Measurements from ENCODE around the gene TVP23B. TPM values are rescaled to one million over a fixed set of nuclear protein-coding genes. Genes with fewer than 3 reads are reported as not detected.
"Not testable (repeated sequence)": the region's sequence is repeated elsewhere in the genome, so short reads cannot be mapped to it uniquely, and the experiment has no call there.

Gene TVP23B
- total RNA-seq, 1 donor: 61.3 TPM

- TF ChIP-seq CTCF (IDR thresholded peaks at IDR 0.05; ENCODE audit: insufficient read depth, low read length): no peak
- H3K4me3 ChIP-seq (ENCODE audit: low read depth, low read length): no peak overlapping the region
- no peak for DNase-seq (ENCODE audit: low read depth)
These were observed 8.5 kb upstream of the TVP23B start for GRCh38 chr17:18772471-18772870.

GRCh38 chr17:18781805-18782204 lies 822 bp downstream of the TVP23B start:
- DNase-seq (ENCODE audit: low read depth): peak; percentile 1

GRCh38 chr17:18785933-18786332 lies 5.0 kb downstream of the TVP23B start:
- DNase-seq (ENCODE audit: low read depth); H3K4me3 ChIP-seq (ENCODE audit: low read depth, low read length): not testable (repeated sequence)

More at GRCh38 chr17:18781805-18782204, 822 bp downstream of the TVP23B start:
- H3K4me3 ChIP-seq (ENCODE audit: low read depth, low read length): peak overlapping the region; percentile 53

GRCh38 chr17:18786890-18787289 lies 5.9 kb downstream of the TVP23B start:
- DNase-seq (ENCODE audit: low read depth); H3K4me3 ChIP-seq (ENCODE audit: low read depth, low read length): not testable (repeated sequence)

GRCh38 chr17:18791402-18791801 lies 10.4 kb downstream of the TVP23B start:
- not testable (repeated sequence) for H3K4me3 ChIP-seq (ENCODE audit: low read depth, low read length)

GRCh38 chr17:18794841-18795240 lies 13.9 kb downstream of the TVP23B start:
- not testable (repeated sequence) for H3K4me3 ChIP-seq (ENCODE audit: low read depth, low read length)
- DNase-seq (ENCODE audit: low read depth): peak; percentile 30

More at GRCh38 chr17:18791402-18791801, 10.4 kb downstream of the TVP23B start:
- DNase-seq (ENCODE audit: low read depth): not testable (repeated sequence)

- not testable (repeated sequence) for DNase-seq (ENCODE audit: low read depth); H3K4me3 ChIP-seq (ENCODE audit: low read depth, low read length)
These were observed 15.9 kb downstream of the TVP23B start for GRCh38 chr17:18796887-18797286.

GRCh38 chr17:18803458-18804245 lies 22.7 kb downstream of the TVP23B start:
- DNase-seq (ENCODE audit: low read depth); H3K4me3 ChIP-seq (ENCODE audit: low read depth, low read length): not testable (repeated sequence)

- H3K4me3 ChIP-seq (ENCODE audit: low read depth, low read length); DNase-seq (ENCODE audit: low read depth): not testable (repeated sequence)
These were observed 34.9 kb downstream of the TVP23B start for GRCh38 chr17:18815924-18816323.

GRCh38 chr17:18816489-18817371 lies 35.7 kb downstream of the TVP23B start:
- peak; percentile 90 for DNase-seq (ENCODE audit: low read depth)
- H3K4me3 ChIP-seq (ENCODE audit: low read depth, low read length): not testable (repeated sequence)
- peak; percentile 59 for TF ChIP-seq CTCF (IDR thresholded peaks at IDR 0.05; ENCODE audit: insufficient read depth, low read length)

GRCh38 chr17:18821430-18821829 lies 40.4 kb downstream of the TVP23B start:
- DNase-seq (ENCODE audit: low read depth); H3K4me3 ChIP-seq (ENCODE audit: low read depth, low read length): not testable (repeated sequence)

- not testable (repeated sequence) for H3K4me3 ChIP-seq (ENCODE audit: low read depth, low read length); DNase-seq (ENCODE audit: low read depth)
These were observed 46.6 kb downstream of the TVP23B start for GRCh38 chr17:18827613-18828012.
